Activated T-helper 1 cell treated with anti-CD3 and anti-CD28 coated beads, Interleukin-12 subunit alpha, Interleukin-12 subunit beta, Interleukin-2, Interleukin-4 antibody, amounts not matched to agents 30 ng/mL and 10 ng/mL and 1 ng/mL, durations not matched to agents 14 hours and 24 hours and 36 hours (primary cell): Measurements from ENCODE around the gene SPRYD4. TPM values are rescaled to one million over a fixed set of nuclear protein-coding genes. Genes with fewer than 3 reads are reported as not detected.
"Not testable (repeated sequence)": the region's sequence is repeated elsewhere in the genome, so short reads cannot be mapped to it uniquely, and the experiment has no call there.

Source experiments
- DNase-seq: peaks from one replicate; pipeline ENCODE4 v3.0.0; 2021; ENCODE audit warnings: low spot score
- H3K27ac Mint-ChIP-seq: one replicate; pipeline ENCODE4 v1.8.0; 2021; ENCODE audit warnings: mild to moderate bottlenecking, mixed read lengths
- H3K27me3 Mint-ChIP-seq: one replicate; pipeline ENCODE4 v1.8.0; 2022; ENCODE audit warnings: mild to moderate bottlenecking, moderate library complexity, mixed read lengths; ENCODE audit not compliant: insufficient read depth
- H3K36me3 Mint-ChIP-seq: one replicate; pipeline ENCODE4 v1.8.0; 2021; ENCODE audit warnings: low read depth, mixed read lengths
- H3K4me1 Mint-ChIP-seq: one replicate; pipeline ENCODE4 v1.8.0; 2021; ENCODE audit warnings: low read depth, mixed read lengths
- H3K4me3 Mint-ChIP-seq: one replicate; pipeline ENCODE4 v1.8.0; 2021; ENCODE audit warnings: mild to moderate bottlenecking, moderate library complexity, mixed read lengths
- H3K9me3 Mint-ChIP-seq: one replicate; pipeline ENCODE4 v1.8.0; 2021; ENCODE audit warnings: mixed read lengths
- intact Hi-C: fragments of 100-400 bp; cut with micrococcal nuclease; formaldehyde crosslinking; loops from one replicate; pipeline ENCODE4 v1.15.1; 2024
- total RNA-seq: library from RNA; stranded (reverse); gene quantifications from 2 replicates; pipeline ENCODE4 v1.2.3, GENCODE V29; 2022

The SPRYD4 gene
- total RNA-seq, result 5.0 and 5.5 TPM in 2 replicates

DNA sequence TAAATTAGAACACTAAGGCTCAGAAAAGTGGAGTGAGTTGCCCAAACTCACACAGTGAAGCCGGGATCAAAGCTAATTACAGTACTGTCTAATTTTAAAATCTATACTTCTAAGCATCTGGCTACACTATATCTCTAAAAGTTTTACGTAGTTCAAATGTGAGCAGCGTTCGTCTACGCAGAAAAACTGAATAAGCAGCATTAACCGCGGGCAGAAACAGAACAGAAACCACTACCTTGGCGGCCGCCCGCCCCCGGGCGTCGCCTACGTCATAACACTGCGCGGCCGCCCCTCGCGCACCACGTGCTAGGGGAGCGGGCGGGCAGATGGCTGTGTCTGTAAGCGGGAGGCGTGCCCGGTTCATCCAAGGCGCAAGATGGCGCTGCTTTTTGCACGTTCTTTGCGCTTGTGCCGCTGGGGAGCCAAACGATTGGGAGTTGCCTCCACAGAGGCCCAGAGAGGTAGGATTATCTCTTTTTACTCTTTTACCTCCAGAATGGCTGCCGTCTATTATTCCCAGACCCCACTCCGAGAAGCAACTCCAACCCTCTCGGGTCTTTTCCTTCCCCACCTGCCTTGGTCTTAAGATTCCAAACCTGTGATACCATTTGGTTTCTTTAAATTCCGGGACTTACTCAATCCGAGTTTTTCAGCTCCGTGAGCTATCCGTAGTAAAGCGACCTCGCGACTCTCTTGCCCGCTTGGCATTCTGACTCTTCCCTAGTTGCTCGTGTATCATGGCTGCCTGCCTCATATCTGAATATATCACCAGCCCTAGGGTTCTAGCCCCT is at the start of gene SPRYD4:
Gene SPRYD4 (plus strand): TSS at position 363 of the 791 bp plus-strand sequence. CDS start 14 bp downstream, at position 377.
- intact Hi-C loops, result loop anchor here (1.0 to 2.0 kb wide), 14 partner anchors 19 to 342 kb away; partner anchors contain the start of genes ANKRD52, CS, GLS2 and IL23A
- Mint-ChIP-seq H3K4me3 (peak within 1 kb of the TSS; percentile 99), H3K27me3 (no peaks in the 10 kb centered on the region), H3K9me3 (no peaks in the 10 kb centered on the region), H3K27ac (peak within 1 kb of the TSS; percentile 98), H3K36me3 (peaks cover 12% of the 10 kb centered on the region), H3K4me1 (peaks cover 19% of the 10 kb centered on the region)
- peak; percentile 94 for DNase-seq

DNA sequence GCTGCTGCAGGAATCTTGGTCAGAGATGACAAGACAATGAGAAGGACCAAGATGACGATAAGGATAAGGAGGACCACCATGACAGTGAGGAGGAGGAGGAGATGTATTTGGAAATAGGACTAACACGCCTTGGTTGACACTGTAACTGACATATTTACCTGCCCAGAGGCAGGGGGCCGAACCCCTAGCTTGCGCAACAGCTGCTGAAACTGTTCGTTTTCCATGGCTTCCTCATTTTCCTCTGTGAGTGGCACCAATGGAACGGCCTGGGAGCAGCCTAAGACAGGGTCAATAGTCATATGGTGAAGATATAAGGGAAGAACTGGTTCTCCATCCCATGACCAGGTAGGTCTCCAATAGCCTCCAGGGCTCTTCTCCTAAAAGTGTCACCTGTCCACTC is 48.0 kb upstream of the SPRYD4 start:
- H3K27ac Mint-ChIP-seq, result no peak overlapping the region
- H3K9me3 Mint-ChIP-seq, result no peaks in the 10 kb centered on the region
- H3K4me1 Mint-ChIP-seq, result peaks cover 5% of the 10 kb centered on the region
- intact Hi-C loops, result no loop called here
- H3K27me3 Mint-ChIP-seq, result no peaks in the 10 kb centered on the region
- no peak overlapping the region for H3K4me3 Mint-ChIP-seq
- no peak for DNase-seq
- peaks cover 22% of the 10 kb centered on the region for H3K36me3 Mint-ChIP-seq

DNA sequence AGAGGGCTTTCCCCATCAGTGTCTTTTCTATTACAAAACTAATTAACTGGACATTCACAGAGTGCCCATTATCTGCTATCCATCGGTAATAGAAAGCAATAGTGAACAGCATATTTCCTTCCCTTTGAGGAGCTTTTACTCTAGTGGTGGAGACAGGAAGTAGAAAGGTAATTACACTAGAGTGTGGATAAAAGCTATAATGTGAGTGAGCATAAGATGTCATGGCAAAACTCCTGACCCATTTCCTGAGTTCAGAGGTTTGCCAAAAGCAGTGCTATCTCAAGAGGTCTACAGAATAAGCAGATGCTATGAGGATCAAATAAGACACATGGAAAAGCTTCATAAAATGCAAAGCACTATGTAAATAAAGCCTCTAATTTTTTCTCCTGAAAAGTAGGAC is 43.2 kb upstream of the SPRYD4 start:
- DNase-seq, result no peak
- Mint-ChIP-seq H3K9me3 (no peaks in the 10 kb centered on the region), H3K27ac (peak overlapping the region; percentile 0), H3K4me3 (no peak overlapping the region), H3K4me1 (peaks cover 5% of the 10 kb centered on the region), H3K36me3 (peaks cover 18% of the 10 kb centered on the region), H3K27me3 (no peaks in the 10 kb centered on the region)
- intact Hi-C loops, result no loop called here

DNA sequence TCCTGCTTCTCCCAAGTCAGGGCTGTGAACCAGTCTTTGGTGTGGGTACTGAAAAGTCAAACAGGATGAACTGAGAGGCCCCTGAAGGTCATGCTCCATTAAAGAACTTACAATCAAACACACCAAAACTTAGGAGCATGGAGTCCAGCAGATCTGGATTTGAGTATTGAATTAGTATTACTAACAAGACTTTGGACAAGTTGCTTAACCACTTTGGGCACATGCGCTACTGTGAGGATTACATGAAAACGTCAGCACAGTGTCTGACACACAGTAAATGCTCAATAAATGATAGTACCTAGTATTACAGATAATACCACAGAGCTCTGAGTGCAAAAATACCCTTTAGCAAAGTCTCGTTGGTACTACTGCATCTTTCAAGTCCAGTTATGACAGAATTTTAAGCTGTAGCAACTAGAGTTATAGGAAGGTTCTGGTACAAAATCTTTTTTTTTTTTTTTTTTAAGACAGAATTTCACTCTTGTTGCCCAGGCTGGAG is 42.4 kb upstream of the SPRYD4 start:
- no peak overlapping the region for H3K4me3 Mint-ChIP-seq
- H3K27ac Mint-ChIP-seq, result no peak overlapping the region
- peaks cover 5% of the 10 kb centered on the region for H3K4me1 Mint-ChIP-seq
- intact Hi-C loops, result no loop called here
- H3K36me3 Mint-ChIP-seq, result peaks cover 15% of the 10 kb centered on the region
- no peak for DNase-seq
- H3K9me3 Mint-ChIP-seq, result no peaks in the 10 kb centered on the region
- H3K27me3 Mint-ChIP-seq, result no peaks in the 10 kb centered on the region

DNA sequence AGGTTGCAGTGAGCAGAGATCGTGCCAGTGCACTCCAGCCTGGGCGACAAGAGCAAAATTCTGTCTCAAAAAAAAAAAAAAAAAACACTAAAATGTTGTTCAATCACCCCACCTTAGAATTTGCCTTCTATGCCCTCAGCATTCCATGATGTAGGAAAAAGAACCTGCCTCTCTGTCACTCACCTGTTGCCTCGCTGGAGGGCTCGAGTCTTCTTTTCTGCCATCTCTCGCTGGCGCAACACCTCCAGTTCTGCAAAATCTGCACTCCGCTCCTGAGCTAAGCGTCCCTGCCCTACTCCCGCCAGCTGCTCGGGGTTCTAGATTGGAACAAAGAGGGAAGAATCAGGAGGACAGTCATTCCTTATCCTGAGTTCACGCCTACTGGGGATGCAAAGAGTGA is 37.1 kb upstream of the SPRYD4 start:
- Mint-ChIP-seq H3K9me3 (no peaks in the 10 kb centered on the region), H3K27me3 (no peaks in the 10 kb centered on the region), H3K4me3 (no peak overlapping the region), H3K36me3 (peaks cover 14% of the 10 kb centered on the region), H3K4me1 (no peaks in the 10 kb centered on the region), H3K27ac (peak overlapping the region; percentile 36)
- DNase-seq, result no peak
- intact Hi-C loops, result no loop called here

DNA sequence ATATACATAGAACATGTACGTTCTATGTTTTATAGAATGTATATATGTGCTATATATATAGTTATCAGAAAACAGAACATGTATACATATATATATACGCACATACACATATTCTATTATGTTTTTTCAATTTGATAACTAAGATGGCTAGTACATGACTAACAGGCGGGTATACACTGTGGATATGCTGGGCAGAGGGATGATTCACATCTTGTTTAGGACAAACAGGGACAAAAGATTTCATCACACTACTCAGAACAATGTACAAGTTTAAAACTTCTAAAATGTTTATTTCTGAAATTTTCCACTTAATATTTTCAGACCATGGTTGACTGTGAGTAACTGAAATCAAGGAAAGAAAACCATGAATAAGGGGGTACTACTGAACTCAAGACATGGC is 36.5 kb upstream of the SPRYD4 start:
- DNase-seq, result no peak
- no peaks in the 10 kb centered on the region for H3K9me3 Mint-ChIP-seq
- H3K27me3 Mint-ChIP-seq, result no peaks in the 10 kb centered on the region
- H3K27ac Mint-ChIP-seq, result no peak overlapping the region
- H3K36me3 Mint-ChIP-seq, result peaks cover 14% of the 10 kb centered on the region
- H3K4me3 Mint-ChIP-seq, result no peak overlapping the region
- H3K4me1 Mint-ChIP-seq, result no peaks in the 10 kb centered on the region
- intact Hi-C loops, result no loop called here

DNA sequence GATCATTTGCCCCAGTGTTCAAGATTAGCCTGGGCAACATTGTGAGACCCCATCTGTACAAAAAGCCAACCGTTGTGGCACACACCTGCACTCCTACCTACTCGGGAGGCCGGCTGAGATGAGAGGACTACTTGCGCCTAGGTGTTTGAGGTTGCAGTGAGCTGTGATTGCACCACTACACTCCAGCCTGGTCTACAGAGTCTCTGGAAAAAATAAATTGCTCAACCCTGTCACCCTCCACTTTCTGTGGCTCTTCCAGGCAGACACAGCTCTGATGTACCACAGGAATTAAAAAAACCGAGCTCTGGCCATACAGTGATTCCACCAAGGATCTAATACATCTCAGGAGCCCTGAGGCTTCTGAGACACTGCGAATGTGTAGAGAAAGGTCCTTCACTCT is 33.5 kb upstream of the SPRYD4 start:
- no peaks in the 10 kb centered on the region for H3K27me3 Mint-ChIP-seq
- peaks cover 10% of the 10 kb centered on the region for H3K36me3 Mint-ChIP-seq
- H3K27ac Mint-ChIP-seq, result no peak overlapping the region
- no peak overlapping the region for H3K4me3 Mint-ChIP-seq
- no peaks in the 10 kb centered on the region for H3K4me1 Mint-ChIP-seq
- intact Hi-C loops, result no loop called here
- no peaks in the 10 kb centered on the region for H3K9me3 Mint-ChIP-seq
- DNase-seq, result no peak

DNA sequence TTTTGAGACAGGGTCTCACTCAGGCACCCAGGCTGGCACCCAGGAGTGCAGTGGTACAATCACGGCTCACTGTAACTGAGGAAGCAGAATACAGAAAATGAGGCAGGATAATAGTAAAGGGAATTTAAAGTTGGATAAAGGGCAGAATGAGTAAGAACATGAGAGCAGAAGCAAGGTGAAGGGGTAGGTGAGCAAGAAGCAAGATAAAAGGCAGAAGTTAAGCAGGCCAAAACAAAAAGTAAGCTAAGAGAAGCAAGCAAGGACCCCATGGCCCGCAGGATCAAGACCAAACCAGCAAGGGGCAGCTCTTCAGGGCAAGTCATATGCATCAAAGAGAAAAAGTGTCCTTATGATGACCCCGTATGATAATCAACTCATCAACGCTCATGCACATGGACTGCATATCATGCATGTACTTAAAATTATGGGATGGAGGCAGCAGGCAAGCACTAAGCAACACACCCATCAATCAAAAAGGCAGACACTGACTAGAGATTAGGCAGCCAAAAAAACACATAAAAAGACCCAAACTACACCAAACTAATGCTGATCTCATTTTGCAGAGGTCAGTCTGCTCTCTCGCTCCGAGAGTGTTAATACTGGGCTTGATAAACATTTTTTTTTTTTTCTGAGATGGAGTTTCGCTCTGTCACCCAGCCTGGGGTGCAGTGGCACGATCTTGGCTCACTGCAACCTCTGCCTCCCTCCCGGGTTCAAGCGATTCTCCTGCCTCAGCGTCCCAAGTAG is 30.8 kb upstream of the SPRYD4 start:
- Mint-ChIP-seq H3K27ac (no peak overlapping the region), H3K4me1 (peaks cover 10% of the 10 kb centered on the region), H3K4me3 (no peak overlapping the region), H3K9me3 (no peaks in the 10 kb centered on the region), H3K36me3 (peaks cover 8% of the 10 kb centered on the region), H3K27me3 (no peaks in the 10 kb centered on the region)
- intact Hi-C loops, result no loop called here
- no peak for DNase-seq

DNA sequence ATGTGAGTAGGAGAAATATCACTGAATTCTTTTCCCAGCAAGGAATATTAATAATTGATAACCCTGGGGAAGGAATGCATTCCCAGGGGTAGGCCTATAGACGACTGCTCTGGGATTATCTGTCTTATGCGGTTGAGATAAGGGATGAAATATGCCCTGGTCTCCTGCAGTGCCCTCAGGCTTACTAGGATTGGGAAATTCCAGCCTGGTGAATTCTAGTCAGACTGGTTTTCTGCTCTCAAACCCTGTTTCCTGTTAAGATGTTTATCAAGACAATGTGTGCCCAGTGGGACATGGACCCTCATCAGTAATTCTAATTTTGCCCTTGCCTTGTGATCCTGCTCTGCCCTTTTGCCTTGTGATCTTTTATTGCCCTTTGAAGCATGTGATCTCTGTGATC is 25.2 kb upstream of the SPRYD4 start:
- intact Hi-C loops, H3K4me3 Mint-ChIP-seq, H3K27ac Mint-ChIP-seq: not testable (repeated sequence)

DNA sequence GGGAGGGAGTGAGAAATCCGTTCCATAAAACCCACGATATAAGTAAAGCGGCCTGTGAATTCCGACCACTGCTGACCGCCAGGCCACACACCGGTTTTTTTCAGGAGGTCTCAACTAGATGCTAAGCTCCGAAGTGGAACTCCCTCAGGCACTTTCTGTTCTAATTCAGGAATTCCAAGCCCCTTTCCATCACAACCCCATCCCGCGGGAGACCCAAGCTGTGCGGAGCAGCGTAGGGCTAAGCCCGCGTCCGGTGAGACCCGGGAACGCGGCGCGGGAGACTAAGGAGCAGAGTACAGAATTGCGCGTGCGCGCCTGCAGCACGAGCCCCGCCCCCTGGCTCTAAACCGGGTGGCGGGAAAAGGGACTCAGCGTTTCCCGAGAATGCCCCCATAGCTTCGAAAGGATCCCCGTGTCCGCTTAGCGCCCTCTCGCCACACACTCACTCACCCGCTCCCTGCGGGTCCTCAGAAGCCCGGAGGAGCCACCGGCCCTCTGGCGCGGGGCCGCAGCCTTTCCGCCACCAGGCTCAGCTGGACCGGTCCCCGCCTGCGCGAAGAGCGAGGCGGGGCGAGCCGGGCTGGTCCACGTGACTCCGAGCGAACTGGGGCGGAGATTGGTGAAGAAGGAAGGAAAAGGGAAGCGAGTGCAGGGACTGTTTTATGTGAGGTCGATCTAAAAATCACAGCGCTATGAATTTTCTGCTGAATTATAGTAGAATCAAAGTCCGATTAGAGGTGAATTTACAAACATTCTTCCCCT is 19.3 kb upstream of the SPRYD4 start, which contains the start of gene TIMELESS:
Gene TIMELESS (minus strand): TSS at position 567 of the 762 bp plus-strand sequence. CDS start 15,256 bp downstream, outside the sequence.
- Mint-ChIP-seq H3K36me3 (peaks cover 14% of the 10 kb centered on the region), H3K4me1 (peaks cover 27% of the 10 kb centered on the region), H3K27me3 (no peaks in the 10 kb centered on the region), H3K9me3 (no peaks in the 10 kb centered on the region), H3K27ac (peak within 1 kb of the TSS; percentile 85), H3K4me3 (peak within 1 kb of the TSS; percentile 92)
- peak; percentile 87 for DNase-seq
- intact Hi-C loops, result loop anchor here (1.0 to 5.0 kb wide), 11 partner anchors 15 to 632 kb away; partner anchors contain the start of genes COQ10A, CS, IL23A and ORMDL2

More for the DNA sequence above, 25.2 kb upstream of the SPRYD4 start:
- H3K9me3 Mint-ChIP-seq, H3K27me3 Mint-ChIP-seq, DNase-seq: not testable (repeated sequence)
- Mint-ChIP-seq H3K36me3 (peaks cover 20% of the 10 kb centered on the region), H3K4me1 (peaks cover 40% of the 10 kb centered on the region)

DNA sequence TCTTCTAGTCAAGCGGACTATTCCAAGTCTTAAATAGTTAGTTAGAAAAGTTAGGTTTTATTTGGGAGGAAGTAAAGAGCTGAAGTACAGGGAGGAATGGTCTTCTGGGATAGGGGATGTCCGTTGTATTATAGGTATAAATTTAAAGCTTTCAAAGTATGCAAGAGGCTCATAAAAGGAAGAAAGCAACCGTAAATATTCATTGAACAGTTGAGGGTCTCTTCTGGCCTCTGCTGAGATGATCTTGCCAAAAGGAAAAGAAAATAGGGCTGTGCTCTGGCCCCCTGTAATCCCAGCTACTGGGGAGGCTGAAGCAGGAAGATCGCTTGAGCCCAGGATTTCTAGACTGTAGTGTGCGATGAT is 18.8 kb upstream of the SPRYD4 start:
- Mint-ChIP-seq H3K27me3 (no peaks in the 10 kb centered on the region), H3K36me3 (peaks cover 10% of the 10 kb centered on the region), H3K4me3 (peak overlapping the region; percentile 92), H3K27ac (peak overlapping the region; percentile 85), H3K4me1 (peaks cover 23% of the 10 kb centered on the region), H3K9me3 (no peaks in the 10 kb centered on the region)
- intact Hi-C loops, result loop anchor here (1.0 to 5.0 kb wide), 11 partner anchors 15 to 632 kb away; partner anchors contain the start of genes COQ10A, CS, IL23A and ORMDL2
- no peak for DNase-seq

DNA sequence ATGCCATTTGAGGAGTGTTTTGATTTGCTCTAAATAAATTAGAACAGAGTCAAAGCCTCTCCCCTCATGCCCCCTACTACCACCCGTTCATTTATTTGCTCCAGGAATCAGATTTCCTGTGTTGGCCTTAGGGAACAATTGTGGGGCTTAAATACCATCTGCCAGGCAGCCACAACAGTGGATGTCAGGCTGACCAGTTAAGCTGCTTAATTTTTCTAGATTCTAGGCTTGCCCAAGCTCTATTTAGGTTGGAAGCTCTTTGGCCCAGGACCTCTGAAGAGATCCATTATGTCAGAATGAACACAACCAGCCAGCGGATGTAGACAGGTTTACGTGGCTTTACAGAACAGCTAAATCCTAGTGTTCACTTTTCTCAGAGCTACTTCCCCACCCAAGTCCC is 18.1 kb upstream of the SPRYD4 start:
- intact Hi-C loops, result no loop called here
- peaks cover 20% of the 10 kb centered on the region for H3K4me1 Mint-ChIP-seq
- no peak for DNase-seq
- H3K4me3 Mint-ChIP-seq, result peak overlapping the region; percentile 92
- H3K9me3 Mint-ChIP-seq, result no peaks in the 10 kb centered on the region
- no peak overlapping the region for H3K27ac Mint-ChIP-seq
- peaks cover 7% of the 10 kb centered on the region for H3K36me3 Mint-ChIP-seq
- no peaks in the 10 kb centered on the region for H3K27me3 Mint-ChIP-seq
